Endometrial microvascular endothelial cells (primary cell): ENCODE results near the gene ABCA10. TPM values are rescaled to one million over a fixed set of nuclear protein-coding genes. Genes with fewer than 3 reads are reported as not detected.
"Not testable (repeated sequence)": the region's sequence is repeated elsewhere in the genome, so short reads cannot be mapped to it uniquely, and the experiment has no call there.

ENCODE experiments used
- in situ Hi-C: cut with HindIII; loops from 2 replicates; pipeline ENCODE4 v1.10.0; 2017; ENCODE audit warnings: low sequenced_read_pairs, low pct_unique_long_range_greater_than_20kb; ENCODE audit errors: inconsistent ontology term
- total RNA-seq: library from RNA; depleted of rRNA; stranded (reverse); fragments of >200 nt; gene quantifications from one replicate; pipeline ENCODE4 v1.2.3, GENCODE V29; 2015; ENCODE audit errors: inconsistent ontology term

Gene ABCA10
- total RNA-seq, 1 donor from 2014 or later: 0.56 TPM

DNA sequence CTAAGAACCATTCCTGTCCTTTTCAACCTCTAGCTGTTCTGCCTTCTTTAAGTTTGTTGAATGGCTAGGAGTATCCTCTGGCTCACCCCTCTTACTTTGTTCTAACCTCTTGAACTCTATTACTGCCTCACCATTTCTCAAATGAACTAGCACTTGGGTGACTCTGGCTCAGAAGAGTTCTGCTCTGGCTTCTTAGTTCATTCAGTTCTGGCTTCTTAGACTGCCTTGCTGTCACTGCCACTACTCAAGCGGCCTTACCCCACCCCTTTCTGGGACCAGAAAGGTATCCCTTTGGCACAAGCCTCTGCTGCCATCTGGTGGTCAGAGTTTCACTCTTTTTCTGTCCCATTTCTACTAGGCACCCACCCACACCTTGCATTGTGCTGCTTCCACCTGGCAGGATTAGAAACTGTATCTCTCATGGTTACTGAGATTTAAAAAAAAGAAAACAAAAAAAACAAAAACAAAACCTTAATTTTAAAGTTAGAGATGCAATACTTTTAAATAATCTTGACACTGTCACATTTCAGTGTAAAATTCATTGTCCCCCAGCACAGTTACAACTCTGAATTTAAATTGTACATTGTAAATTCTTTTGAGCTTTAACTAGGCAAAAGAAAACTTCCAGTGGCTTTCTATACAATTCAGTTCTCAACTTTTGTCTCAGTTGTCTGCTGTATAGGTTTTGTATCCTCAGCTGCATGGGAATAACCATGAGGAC, 6.9 kb upstream of the ABCA10 start:
- in situ Hi-C loops: no loop called here

DNA sequence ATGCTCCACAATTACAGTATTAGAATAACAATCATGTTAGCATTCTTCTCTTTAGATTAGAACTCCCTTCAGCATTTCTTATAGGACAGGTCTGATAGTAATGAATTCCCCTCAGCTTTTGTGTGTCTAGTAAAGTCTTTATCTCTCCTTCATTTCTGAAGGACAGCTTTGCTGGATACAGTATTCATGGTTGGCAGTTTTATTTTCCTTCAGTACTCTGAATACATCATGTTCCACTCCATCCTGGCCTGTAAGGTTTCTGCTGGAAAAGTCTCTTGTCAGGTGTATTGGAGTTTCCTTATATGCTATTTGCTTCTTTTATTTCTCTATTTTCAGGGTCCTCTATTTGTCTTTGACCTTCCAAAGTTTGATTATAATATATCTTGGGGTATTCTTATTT, 4.0 kb upstream of the ABCA10 start:
- in situ Hi-C loops: no loop called here

DNA sequence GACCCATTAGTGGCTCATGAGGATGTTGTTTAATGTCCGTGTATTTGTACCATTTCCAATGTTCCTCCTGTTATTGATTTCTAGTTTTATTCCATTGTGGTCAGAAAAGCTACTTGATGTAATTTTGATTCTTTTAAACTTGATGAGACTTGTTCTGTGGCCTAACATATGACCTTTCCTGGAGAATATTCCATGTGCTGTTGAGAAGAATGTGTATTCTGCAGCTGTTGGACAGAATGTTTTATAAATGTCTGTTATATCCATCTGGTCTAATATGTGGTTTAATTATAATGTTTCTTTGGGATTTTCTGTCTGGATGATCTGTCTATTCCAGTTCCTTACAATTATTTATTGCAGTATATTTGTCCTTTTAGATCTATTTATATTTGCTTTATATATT, 2.9 kb upstream of the ABCA10 start:
- in situ Hi-C loops: no loop called here

DNA sequence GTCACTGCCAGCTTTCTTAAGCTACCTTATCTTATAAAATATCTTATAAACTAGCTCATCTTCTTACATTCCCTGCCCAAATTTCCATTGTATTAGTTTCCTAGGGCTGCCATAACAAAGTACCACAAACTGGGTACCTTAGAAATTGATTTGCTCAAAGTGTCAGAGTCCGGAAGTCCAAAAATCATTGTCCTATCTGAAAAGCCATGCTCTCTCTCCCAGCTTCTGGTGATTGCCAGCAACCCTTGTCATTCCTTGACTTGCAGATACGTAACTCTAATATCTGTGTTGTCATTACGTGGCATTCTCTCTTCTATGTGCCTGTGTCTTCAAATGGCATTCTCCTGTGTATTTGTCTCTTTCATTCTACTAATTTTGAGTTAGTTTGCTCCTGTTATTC, 2.3 kb upstream of the ABCA10 start:
- in situ Hi-C loops: no loop called here

DNA sequence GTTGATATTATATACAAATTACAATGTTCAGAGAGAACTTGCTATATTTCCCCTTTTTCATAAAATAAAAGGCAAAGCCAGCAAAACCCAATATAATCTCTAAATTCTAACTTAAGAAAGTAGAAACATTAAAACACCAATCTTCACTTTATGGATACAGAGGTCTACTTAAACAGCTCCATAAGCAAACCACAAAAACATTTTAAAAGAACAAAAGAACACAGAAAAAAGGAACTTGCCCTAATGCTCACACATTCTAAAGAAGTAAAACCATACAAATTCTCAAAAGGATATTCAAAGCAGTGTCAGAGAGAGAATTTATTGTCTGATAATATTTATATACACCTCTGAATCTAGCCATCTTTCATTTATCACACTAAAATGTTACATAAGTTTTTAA, 606 bp downstream of the ABCA10 start:
- in situ Hi-C loops: no loop called here

DNA sequence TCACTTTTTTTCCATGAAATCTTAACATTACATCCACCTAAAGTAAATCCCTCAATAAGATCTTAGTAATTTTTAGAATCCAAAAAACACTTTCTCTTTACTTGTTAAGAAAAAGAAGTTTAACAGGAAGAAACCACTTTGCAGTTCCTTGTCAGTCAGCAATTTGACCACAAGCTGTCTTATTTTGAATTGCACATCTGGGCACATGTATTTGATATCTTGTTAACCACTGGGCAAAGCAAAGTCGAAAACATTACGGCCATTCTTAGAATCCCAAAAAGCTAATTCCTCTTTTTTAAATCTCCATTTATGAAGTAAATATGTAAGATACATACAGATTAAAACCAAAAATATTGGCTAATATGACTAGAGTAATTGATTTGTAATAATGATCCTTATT, 1.1 kb downstream of the ABCA10 start:
- in situ Hi-C loops: no loop called here

DNA sequence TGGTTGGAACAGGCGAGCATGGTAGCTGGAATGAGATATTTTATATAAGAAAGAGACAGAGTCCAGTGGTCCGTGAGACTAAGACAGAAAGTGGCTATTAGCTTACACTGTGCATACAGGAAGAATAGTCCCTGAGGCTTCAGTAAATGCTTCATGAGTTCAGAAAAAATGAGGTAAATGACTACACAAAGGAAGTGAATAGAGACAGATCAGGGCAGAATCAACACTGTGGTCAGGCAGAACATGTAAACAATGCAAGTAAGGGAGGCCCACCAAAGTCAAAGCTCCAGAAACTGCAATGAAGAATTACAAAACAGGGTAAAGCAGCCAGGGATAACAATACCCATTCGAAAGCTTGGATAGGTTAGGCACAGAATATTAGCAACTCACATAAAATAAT, 4.8 kb downstream of the ABCA10 start:
- in situ Hi-C loops: loop anchor here (25.0 kb wide), 1 partner anchor 437 kb away; no protein-coding TSS in a partner anchor

DNA sequence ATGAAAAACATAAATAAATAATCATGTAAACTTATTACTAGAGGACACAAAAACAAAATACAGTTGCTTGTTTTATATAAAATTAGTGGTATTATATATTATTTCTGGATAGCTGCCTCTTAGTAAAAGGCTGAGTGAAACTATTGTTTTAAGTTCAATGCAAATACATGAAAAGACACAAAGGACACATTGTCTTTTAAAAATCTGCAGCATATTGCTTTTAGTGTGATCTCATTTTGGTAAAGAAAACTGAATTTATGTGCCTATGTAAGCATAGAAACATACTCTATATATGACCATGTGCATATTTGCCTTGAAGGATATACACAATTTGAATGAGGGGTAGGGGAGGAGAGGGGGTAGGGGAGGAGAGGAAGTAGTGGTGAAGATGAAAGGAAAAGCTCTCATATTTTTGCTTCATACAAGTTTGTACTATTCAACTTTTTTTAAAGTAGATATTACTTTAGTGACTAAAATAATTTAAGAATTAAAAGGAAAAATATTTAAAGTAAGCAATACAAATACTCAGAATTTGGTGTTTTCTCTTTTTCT, 5.8 kb downstream of the ABCA10 start:
- in situ Hi-C loops: loop anchor here (25.0 kb wide), 1 partner anchor 435 kb away; no protein-coding TSS in a partner anchor

DNA sequence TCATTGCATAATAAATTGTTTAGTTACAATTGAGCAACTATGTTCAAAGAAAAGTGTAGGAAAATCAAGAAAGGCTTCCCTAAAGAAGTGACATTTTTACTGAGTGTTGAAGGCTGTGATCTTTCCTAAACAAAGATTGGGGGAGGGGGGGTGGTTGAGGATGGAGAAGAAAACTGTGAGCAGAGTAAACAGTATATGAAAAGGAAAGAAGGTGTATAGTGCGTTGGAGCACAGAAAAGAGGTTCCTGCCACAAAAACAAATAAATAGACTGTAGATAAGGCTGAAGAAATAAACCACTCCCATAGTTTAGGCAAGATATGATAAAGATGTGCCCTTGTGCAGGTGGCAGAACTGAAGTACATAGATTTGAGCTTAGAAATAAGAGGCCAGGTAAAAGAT, 8.5 kb downstream of the ABCA10 start:
- in situ Hi-C loops: loop anchor here (25.0 kb wide), 1 partner anchor 433 kb away; no protein-coding TSS in a partner anchor

DNA sequence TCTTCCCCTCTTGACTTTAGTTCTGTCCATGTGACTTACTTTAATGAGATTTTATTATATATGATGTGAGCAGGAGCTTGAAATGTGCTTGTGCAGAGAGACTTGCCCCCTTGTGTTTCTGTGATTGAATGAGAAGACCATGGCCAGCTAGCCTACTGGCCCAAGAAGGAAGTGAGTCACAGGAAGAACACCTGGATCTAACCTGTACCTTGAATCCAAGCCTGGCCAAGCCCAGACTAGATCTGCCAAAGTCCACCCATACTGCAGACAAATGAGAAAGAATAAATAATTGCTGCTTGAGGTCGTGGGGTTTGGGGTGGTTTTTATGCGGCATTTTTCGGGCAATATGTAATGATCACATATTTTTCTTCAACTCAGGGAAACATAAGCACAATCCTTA, 9.6 kb downstream of the ABCA10 start:
- in situ Hi-C loops: loop anchor here (25.0 kb wide), 1 partner anchor 432 kb away; no protein-coding TSS in a partner anchor

DNA sequence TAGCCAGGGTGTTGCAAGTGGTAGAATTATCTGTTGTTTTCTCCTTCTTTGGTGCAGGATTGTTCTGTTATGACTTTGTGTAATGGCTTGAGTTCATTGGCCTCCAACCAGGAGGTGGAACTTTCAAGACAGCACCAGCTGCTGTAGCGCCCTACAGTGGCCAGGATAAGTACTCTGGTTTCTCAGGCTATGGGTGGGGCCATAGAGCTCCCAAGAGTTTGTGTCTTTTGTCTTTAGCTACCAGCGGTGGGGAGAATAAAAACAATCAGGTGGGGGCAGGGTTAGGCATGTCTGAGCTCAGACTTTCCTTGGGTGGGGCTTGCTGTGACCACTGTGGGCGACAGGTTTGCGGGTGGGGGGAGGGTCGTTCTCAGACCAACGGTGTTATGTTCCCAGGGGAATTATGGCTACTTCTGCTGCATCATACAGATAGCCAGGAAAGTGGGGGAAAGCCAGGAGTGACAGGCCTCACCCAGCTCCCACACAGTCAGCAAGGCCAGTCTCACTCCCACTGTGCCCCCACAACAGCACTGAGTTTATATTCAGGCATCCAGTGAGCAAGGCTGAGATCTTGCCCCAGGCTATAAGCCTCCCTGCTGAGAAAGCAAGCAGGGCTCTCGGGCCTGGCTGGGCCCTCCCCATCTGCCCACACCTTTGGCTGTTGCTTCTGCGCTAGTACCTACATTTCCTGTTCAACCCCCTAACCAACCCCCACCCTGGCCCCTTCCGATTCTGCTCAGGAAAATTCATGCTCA, 15.4 kb downstream of the ABCA10 start:
- in situ Hi-C loops: loop anchor here (25.0 kb wide), 1 partner anchor 426 kb away; no protein-coding TSS in a partner anchor

DNA sequence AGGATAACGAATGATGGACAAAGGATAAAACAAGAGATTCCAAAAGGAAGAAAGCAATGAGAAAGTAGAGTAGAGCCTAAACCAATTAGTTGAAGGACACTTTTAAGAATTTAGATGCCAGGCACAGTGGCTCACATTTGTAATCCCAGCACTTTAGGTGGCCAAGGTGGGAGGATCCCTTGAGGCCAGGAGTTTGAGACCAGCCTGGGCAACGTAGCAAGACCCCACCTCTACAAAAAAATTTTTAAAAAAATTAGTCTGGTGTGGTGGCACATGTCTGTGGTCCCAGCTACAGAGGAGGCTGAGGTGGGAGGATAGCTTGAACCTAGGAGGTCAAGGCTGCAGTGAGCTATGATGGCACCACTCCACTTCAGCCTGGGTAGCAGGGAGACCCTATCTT, 20.0 kb downstream of the ABCA10 start:
- in situ Hi-C loops: loop anchor here (25.0 kb wide), 1 partner anchor 421 kb away; no protein-coding TSS in a partner anchor

DNA sequence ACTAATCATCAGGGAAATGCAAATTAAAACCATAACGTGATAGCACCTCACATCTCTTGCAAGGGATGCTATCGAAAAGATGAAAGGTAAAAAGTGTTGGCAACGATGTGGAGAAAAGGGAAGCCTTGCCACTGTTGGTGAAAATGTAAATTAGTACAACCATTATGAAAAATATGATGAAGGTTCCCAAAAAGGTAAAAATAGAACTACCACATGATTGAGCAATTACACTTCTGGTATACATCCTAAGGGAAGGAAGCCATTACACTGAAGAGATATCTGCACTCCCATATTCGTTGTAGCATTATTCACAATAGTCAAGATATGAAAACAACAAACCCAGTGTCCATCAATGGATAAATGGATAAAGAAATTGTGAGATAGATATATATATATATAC, 21.5 kb downstream of the ABCA10 start:
- in situ Hi-C loops: loop anchor here (25.0 kb wide), 1 partner anchor 420 kb away; no protein-coding TSS in a partner anchor

DNA sequence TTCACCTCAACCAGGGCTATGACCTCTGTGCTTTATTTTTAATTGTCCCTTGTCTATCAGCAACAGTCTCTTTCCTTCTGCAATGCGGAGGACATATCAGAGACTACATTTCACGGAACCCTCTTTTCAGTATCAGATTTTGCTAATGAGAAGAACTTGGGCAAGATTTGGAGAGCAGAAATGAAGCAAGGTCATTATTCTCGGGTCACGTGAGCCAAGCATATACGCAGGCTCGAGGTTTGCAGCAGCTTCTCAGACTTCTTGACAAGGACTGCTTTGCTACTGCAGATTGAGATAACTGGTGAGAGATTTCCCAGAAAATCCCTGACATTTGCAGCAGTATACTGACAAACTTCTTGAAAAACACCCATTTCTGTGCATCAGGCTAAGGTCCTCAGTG, 30.4 kb downstream of the ABCA10 start:
- in situ Hi-C loops: no loop called here

DNA sequence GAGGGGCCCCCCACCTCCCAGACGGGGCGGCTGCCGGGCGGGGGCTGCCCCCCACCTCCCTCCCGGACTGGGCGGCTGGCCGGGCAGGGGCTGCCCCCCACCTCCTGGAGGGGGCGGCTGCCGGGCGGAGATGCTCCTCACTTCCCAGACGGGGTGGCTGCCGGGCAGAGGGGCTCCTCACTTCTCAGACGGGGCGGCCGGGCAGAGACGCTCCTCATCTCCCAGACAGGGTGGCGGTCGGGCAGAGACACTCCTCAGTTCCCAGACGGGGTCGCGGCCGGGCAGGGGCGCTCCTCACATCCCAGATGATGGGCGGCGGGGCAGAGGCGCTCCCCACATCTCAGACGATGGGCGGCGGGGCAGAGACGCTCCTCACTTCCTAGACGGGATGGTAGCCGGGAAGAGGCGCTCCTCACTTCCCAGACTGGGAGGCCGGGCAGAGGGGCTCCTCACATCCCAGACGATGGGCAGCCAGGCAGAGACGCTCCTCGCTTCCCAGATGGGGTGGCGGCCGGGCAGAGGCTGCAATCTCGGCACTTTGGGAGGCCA, 32.4 kb downstream of the ABCA10 start:
- in situ Hi-C loops: not testable (repeated sequence)

DNA sequence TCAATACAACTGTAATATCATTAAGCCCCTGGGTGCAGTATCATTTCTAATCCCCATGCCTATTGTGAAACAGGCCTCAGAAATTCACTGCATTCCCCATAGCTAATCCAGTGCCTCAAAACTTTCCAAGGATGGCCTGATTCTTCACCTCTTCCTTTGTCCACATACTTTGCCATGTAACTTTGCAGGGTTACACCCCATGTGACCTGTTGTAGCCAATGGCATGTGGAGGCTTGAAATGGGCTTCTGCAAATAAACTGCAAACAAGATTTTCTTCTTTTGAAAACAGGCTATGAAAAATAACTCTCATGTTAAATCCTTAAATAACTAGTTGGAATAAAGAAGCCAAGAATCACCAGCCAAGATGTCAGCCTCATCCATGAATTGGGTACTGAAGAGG, 35.9 kb downstream of the ABCA10 start:
- in situ Hi-C loops: no loop called here

DNA sequence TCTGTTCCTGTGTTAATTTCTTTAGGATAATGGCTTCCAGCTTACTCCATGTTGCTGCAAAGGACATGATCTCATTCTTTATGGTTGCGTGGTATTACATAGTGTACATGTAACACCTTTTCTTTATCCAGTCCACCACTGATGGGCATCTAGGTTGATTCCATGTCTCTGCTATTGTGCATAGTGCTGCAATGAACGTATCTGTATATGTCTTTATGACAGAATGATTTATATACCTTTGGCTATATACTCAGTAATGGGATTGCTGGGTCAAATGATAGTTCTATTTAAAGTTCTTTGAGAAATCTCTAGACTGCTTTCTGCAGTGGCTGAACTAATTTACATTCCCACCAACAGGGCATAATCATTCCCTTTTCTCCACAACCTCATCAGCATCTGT, 39.8 kb downstream of the ABCA10 start:
- in situ Hi-C loops: no loop called here

DNA sequence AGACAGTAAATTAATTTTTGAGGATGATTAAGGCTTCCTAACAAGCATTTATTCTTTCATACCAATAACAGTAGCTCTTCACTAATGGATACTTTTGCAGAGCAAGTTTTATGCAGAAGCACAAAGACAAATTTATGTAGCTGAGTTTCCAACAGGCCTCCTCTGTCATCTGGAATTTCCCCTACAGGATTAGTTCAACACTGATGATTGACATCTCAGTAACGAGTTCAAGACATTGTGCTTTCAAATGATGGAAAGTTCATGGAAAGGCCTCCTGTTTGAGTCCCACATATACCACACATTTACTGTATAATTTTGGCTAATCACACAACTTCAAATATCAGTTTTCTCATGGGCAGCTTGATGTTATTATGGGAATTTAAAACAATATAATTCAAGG, 40.6 kb downstream of the ABCA10 start:
- in situ Hi-C loops: no loop called here

DNA sequence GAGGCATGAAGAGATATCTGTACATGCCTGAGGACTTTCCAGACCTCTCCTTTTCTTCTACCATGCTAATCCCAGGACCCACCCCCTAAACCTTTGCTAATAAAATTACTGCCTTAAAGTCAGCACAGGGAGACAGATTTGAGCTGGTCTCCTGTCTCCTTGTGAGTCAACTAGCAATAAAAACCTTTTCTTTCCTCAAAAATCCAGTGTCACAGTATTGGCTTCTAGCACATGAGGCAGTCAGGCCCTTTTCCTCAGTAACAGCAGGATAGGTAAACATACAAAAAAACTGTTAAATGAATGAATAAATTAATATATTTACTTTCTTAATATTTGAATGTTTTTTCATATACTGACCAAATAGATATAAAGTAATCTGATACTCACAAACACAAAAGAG, 41.3 kb downstream of the ABCA10 start:
- in situ Hi-C loops: no loop called here
